Measurements from ENCODE around the gene ITPR3. TPM values are rescaled to one million over a fixed set of nuclear protein-coding genes. Genes with fewer than 3 reads are reported as not detected.
A peak's percentile ranks its signal among the peaks of the same experiment; 100 is the strongest.

The ITPR3 gene
- total RNA-seq, 2 donors from 2014 or later: 15.6 to 17.1 TPM

GRCh38 chr6:33702345-33702977 is 81.3 kb downstream of the ITPR3 start:
- no peak for DNase-seq (ENCODE audit: low spot score)
- intact Hi-C loops (cut with DNase I): no loop called here

GRCh38 chr6:33704215-33705066 is 83.3 kb downstream of the ITPR3 start:
- intact Hi-C loops (cut with DNase I): loop anchor here in 1 of 2 donors (5.0 kb wide), 1 partner anchor 112 kb away; no protein-coding TSS in a partner anchor

DNA sequence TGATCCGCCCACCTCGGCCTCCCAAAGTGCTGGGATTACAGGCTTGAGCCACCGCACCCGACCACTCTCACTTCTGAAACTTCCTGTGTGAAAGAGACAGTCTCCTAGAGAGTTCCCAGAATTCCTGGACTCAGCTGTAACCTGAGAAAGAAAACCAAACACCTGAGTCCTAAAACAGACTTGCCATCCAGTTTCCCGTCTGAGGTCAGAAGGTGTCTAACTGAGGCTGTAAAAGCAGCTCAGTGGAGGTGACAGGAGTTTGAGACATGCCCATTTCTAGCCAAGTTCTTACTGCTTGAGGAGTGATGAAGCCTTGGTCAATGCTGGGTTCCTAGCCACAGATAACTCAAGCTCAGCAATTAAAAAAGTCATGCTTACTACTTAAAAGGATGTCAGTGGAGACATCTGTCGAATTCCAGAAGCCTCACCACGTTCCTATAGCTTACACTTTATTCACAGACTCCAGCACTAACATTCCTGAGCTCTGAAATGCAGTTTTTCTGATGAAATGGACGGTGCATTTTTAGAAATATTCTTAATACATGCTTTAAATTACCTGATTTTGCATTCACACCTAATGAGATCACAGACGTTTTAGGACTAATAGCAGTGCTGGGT is 84.3 kb downstream of the ITPR3 start:
- no peak for DNase-seq (ENCODE audit: low spot score)
- intact Hi-C loops (cut with DNase I): loop anchor here in 1 of 2 donors (5.0 kb wide), 1 partner anchor 113 kb away; no protein-coding TSS in a partner anchor

More at GRCh38 chr6:33704215-33705066, 83.3 kb downstream of the ITPR3 start:
- DNase-seq (ENCODE audit: low spot score): no peak

GRCh38 chr6:33705955-33706725 is 85.0 kb downstream of the ITPR3 start:
- peak; percentile 70 for DNase-seq (ENCODE audit: low spot score)

GRCh38 chr6:33707771-33708170 is 86.6 kb downstream of the ITPR3 start:
- intact Hi-C loops (cut with DNase I): loop anchor here in 1 of 2 donors (5.0 kb wide), 1 partner anchor 115 kb away; no protein-coding TSS in a partner anchor
- no peak for DNase-seq (ENCODE audit: low spot score)

More at GRCh38 chr6:33705955-33706725, 85.0 kb downstream of the ITPR3 start:
- intact Hi-C loops (cut with DNase I): loop anchor here in 1 of 2 donors (5.0 kb wide), 1 partner anchor 114 kb away; no protein-coding TSS in a partner anchor

GRCh38 chr6:33708516-33709204 is 87.5 kb downstream of the ITPR3 start:
- no peak for DNase-seq (ENCODE audit: low spot score)
- intact Hi-C loops (cut with DNase I): loop anchor here in 1 of 2 donors (5.0 kb wide), 1 partner anchor 116 kb away; no protein-coding TSS in a partner anchor

- intact Hi-C loops (cut with DNase I): loop anchor here in 1 of 2 donors (5.0 kb wide), 1 partner anchor 117 kb away; no protein-coding TSS in a partner anchor
- no peak for DNase-seq (ENCODE audit: low spot score)
Observed at GRCh38 chr6:33709605-33710295, 88.6 kb downstream of the ITPR3 start.

GRCh38 chr6:33710296-33711121 is 89.4 kb downstream of the ITPR3 start:
- intact Hi-C loops (cut with DNase I): no loop called here
- no peak for DNase-seq (ENCODE audit: low spot score)

DNA sequence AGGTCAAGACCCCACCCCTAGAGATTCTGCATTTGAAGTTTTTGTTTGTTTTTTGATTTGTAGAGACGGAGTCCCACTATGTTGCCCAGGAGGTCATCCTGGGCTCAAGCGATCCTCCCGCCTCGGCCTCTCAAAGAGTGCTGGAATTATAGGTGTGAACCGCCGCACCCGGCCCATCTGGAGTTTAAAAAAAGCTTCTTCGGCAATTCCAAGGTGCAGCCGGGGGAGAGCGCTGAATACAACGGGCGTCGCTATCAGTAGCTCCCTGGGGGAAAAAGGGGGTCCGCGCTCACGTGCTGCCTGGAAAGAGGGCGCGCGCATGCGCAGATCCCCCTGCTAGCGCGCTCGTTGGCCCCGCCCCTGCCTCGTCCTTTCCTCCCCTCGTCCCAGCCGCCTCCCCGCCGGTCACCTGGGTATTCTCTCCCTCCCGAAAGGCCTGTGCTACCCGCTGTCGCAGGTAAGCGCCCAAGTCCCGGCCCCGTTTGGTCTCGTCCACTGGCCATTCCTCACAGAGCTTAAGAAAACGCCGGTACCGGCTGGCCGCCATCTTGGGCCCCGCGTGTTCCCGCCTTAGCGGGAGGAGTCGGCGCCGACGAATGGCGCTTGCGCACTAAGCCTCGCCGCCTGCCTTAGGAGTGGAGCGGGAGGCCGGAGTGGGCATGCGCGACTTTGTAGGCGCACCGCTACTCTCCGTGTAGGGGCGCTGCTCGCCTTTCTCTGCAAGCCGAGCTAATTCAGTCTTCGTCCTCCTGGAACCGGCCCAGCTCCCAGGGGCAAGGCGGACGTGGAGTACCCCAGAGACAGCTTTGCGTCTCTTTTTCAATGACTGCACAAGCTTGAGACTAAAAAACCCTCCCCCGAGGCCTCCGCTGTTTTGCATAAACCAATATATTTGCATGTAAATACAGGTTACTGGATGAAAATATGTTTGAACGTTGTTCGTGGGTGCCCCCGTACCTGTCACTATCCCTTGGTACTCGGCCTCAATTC is 90.3 kb downstream of the ITPR3 start, which contains the start of gene UQCC2:
Gene UQCC2 (minus strand): TSS at position 561 of the 990 bp plus-strand sequence. CDS start 14 bp downstream, at position 547.
- peak; percentile 99 for DNase-seq (ENCODE audit: low spot score)
- intact Hi-C loops (cut with DNase I): no loop called here

- intact Hi-C loops (cut with DNase I): no loop called here
- DNase-seq (ENCODE audit: low spot score): no peak
Observed at GRCh38 chr6:33712914-33713313, 91.8 kb downstream of the ITPR3 start.

DNA sequence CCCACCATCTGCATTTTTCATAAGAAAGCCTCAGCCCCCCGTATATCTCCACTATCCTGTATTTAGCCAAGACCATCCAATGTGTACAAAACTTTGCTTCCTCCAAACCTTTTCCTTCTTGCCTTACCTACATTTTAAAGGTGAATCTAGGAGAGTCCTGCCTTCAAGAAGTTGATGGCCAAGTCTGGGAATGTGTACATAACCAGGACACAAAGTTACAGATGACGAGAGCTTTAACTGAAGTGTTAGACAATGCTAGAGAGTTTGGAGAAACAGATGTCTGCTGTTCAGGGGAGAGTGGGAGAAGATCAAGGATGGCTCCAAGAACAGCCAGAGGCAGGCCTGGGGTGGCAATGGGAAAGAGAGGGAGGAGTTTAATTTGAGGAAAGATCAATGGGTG is 92.7 kb downstream of the ITPR3 start:
- intact Hi-C loops (cut with DNase I): no loop called here
- DNase-seq (ENCODE audit: low spot score): peak; percentile 3

- peak; percentile 48 for DNase-seq (ENCODE audit: low spot score)
- intact Hi-C loops (cut with DNase I): no loop called here
Observed at GRCh38 chr6:33714385-33715040, 93.4 kb downstream of the ITPR3 start.

- no peak for DNase-seq (ENCODE audit: low spot score)
- intact Hi-C loops (cut with DNase I): no loop called here
Observed at GRCh38 chr6:33716379-33716778, 95.3 kb downstream of the ITPR3 start.

DNA sequence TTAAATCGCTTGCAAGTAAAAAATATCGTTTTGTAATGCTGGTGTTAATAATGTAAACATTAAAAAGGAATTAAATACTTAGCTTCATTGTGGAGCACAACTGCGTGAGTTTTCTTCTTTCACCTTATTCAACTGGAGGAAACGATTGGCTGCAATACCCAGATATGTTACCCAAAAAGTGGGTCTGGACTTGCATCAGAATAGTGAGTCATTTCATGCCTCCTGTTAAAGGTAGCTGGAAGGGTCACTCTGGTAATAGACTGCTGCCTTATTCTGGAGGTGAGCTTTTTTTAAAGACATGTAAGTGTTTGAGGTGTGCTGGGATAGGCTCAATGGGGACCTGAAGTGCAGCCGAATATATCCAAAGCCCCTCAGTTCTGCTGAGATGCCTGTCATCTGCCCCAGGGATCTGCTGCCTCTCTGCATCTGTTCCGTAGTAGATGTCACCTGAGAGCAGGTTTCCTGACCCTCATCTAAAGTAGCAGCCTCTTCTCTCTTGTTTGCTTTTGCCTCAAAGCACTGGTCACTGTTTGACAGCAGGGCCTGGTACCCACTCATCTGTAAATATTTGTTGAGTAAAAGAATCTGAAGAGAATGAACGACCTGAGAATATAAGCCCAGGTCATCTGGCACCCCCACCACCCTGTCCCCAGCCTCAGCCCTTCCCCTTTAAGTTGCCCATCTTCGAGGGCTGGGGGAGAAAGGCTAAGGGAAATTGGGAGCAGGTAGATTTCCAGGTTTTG is 95.9 kb downstream of the ITPR3 start:
- no peak for DNase-seq (ENCODE audit: low spot score)
- intact Hi-C loops (cut with DNase I): no loop called here

Data from posterior vena cava (tissue), 2 donors.